ENCODE results near the gene BEAN1.

BEAN1 gene

GRCh38 chr16:66388350-66389139 lies 38.5 kb upstream of the BEAN1 start:
- Histone ChIP-seq H3K36me3 (ENCODE audit: insufficient read depth, low read length) (no peaks in the 10 kb centered on the region), H4K20me1 (ENCODE audit: insufficient read depth, low read length) (no peaks in the 10 kb centered on the region), H3K27me3 (ENCODE audit: insufficient read depth, low read length, poor library complexity) (peaks cover 9% of the 10 kb centered on the region), H3K79me2 (ENCODE audit: insufficient read depth, low read length) (no peaks in the 10 kb centered on the region), H3K4me3 (ENCODE audit: low read depth in 1 of 2, low read length in 2 of 2) (no peak overlapping the region), H3K4me2 (ENCODE audit: insufficient read depth, low read length) (no peak overlapping the region), H3K27ac (ENCODE audit: low read length) (no peak overlapping the region), H3K9ac (ENCODE audit: low read depth, low read length) (no peak overlapping the region), H2AFZ (ENCODE audit: low read depth, low read length) (no peak overlapping the region), H3K9me3 (ENCODE audit: insufficient read depth, low read length, severe bottlenecking) (no peaks in the 10 kb centered on the region), H3K4me1 (ENCODE audit: insufficient read depth, low read length) (no peaks in the 10 kb centered on the region)
- no peak for TF ChIP-seq EZH2 (IDR thresholded peaks at IDR 0.05; ENCODE audit: borderline replicate concordance, low read depth, low read length, severe bottlenecking)
- TF ChIP-seq CTCF (IDR thresholded peaks at IDR 0.05; ENCODE audit: borderline replicate concordance, extremely low read depth, low read length, poor library complexity, severe bottlenecking): no peak
- DNase-seq: no peak
- no peak for ATAC-seq (ENCODE audit: insufficient read depth, low read depth)

- Histone ChIP-seq H3K9me3 (ENCODE audit: insufficient read depth, low read length, severe bottlenecking) (no peaks in the 10 kb centered on the region), H3K4me2 (ENCODE audit: insufficient read depth, low read length) (no peak overlapping the region), H3K9ac (ENCODE audit: low read depth, low read length) (no peak overlapping the region), H2AFZ (ENCODE audit: low read depth, low read length) (no peak overlapping the region), H3K36me3 (ENCODE audit: insufficient read depth, low read length) (no peaks in the 10 kb centered on the region), H3K27ac (ENCODE audit: low read length) (no peak overlapping the region), H3K4me1 (ENCODE audit: insufficient read depth, low read length) (no peaks in the 10 kb centered on the region), H3K4me3 (ENCODE audit: low read depth in 1 of 2, low read length in 2 of 2) (no peak overlapping the region), H4K20me1 (ENCODE audit: insufficient read depth, low read length) (no peaks in the 10 kb centered on the region), H3K27me3 (ENCODE audit: insufficient read depth, low read length, poor library complexity) (peaks cover 9% of the 10 kb centered on the region), H3K79me2 (ENCODE audit: insufficient read depth, low read length) (no peaks in the 10 kb centered on the region)
- DNase-seq (no peak), ATAC-seq (ENCODE audit: insufficient read depth, low read depth) (no peak)
- no peak for TF ChIP-seq EZH2 (IDR thresholded peaks at IDR 0.05; ENCODE audit: borderline replicate concordance, low read depth, low read length, severe bottlenecking)
- no peak for TF ChIP-seq CTCF (IDR thresholded peaks at IDR 0.05; ENCODE audit: borderline replicate concordance, extremely low read depth, low read length, poor library complexity, severe bottlenecking)
Measured at GRCh38 chr16:66389256-66390176, 37.6 kb upstream of the BEAN1 start.

GRCh38 chr16:66390346-66391108 lies 36.6 kb upstream of the BEAN1 start:
- H3K4me2 ChIP-seq (ENCODE audit: insufficient read depth, low read length): no peak overlapping the region
- no peak for DNase-seq
- no peak overlapping the region for H3K9ac ChIP-seq (ENCODE audit: low read depth, low read length)
- no peaks in the 10 kb centered on the region for H3K79me2 ChIP-seq (ENCODE audit: insufficient read depth, low read length)
- H4K20me1 ChIP-seq (ENCODE audit: insufficient read depth, low read length): no peaks in the 10 kb centered on the region
- H3K4me1 ChIP-seq (ENCODE audit: insufficient read depth, low read length): no peaks in the 10 kb centered on the region
- H3K27ac ChIP-seq (ENCODE audit: low read length): no peak overlapping the region
- H3K36me3 ChIP-seq (ENCODE audit: insufficient read depth, low read length): no peaks in the 10 kb centered on the region
- TF ChIP-seq EZH2 (IDR thresholded peaks at IDR 0.05; ENCODE audit: borderline replicate concordance, low read depth, low read length, severe bottlenecking) (no peak), CTCF (IDR thresholded peaks at IDR 0.05; ENCODE audit: borderline replicate concordance, extremely low read depth, low read length, poor library complexity, severe bottlenecking) (no peak)
- no peak overlapping the region for H3K4me3 ChIP-seq (ENCODE audit: low read depth in 1 of 2, low read length in 2 of 2)
- H2AFZ ChIP-seq (ENCODE audit: low read depth, low read length): no peak overlapping the region
- ATAC-seq (ENCODE audit: insufficient read depth, low read depth): no peak
- H3K9me3 ChIP-seq (ENCODE audit: insufficient read depth, low read length, severe bottlenecking): no peaks in the 10 kb centered on the region
- peaks cover 12% of the 10 kb centered on the region for H3K27me3 ChIP-seq (ENCODE audit: insufficient read depth, low read length, poor library complexity)
